ENCODE results near the gene ACSS2.

GRCh38 chr20:34848597-34848996 lies 27.8 kb upstream of the ACSS2 start:
- no peak for TF ChIP-seq POLR2A (IDR thresholded peaks at IDR 0.05)
- TF ChIP-seq CTCF (IDR thresholded peaks at IDR 0.05 in 8 of 11, conservative IDR thresholded peaks at IDR 0.05 in 3 of 11), result no peak
- no peak for TF ChIP-seq POLR2AphosphoS5 (IDR thresholded peaks at IDR 0.05)

Measured in spleen (tissue), 7 donors.